HG02852 (cell line): Measurements from ENCODE around the gene CEP97.
"Not testable (repeated sequence)": the region's sequence is repeated elsewhere in the genome, so short reads cannot be mapped to it uniquely, and the experiment has no call there.

Experiments
- ATAC-seq: cut with Tn5 transposase; IDR thresholded peaks from one replicate; pipeline ENCODE4 v1.9.1; 2021; ENCODE audit warnings: mild to moderate bottlenecking, moderate library complexity; ENCODE audit not compliant: unreplicated experiment

The CEP97 gene

DNA sequence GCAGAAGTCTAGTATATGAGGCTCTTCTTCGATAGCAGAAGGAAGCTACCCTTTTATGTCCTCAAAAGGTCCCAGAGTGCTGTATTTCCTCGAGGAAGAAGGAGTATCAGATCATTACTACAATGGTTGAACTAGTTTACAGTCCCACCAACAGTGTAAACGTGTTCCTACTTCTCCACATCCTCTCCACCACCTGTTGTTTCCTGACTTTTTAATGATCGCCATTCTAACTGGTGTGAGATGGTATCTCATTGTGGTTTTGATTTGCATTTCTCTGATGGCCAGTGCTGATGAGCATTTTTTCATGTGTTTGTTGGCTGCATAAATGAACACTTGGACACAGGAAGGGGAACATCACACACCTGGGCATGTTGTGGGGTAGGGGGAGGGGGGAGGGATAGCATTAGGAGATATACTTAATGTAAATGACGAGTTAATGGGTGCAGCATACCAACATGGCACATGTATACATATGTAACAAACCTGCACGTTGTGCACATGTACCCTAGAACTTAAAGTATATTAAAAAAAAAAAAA is 53.4 kb downstream of the CEP97 start:
- ATAC-seq = not testable (repeated sequence)

DNA sequence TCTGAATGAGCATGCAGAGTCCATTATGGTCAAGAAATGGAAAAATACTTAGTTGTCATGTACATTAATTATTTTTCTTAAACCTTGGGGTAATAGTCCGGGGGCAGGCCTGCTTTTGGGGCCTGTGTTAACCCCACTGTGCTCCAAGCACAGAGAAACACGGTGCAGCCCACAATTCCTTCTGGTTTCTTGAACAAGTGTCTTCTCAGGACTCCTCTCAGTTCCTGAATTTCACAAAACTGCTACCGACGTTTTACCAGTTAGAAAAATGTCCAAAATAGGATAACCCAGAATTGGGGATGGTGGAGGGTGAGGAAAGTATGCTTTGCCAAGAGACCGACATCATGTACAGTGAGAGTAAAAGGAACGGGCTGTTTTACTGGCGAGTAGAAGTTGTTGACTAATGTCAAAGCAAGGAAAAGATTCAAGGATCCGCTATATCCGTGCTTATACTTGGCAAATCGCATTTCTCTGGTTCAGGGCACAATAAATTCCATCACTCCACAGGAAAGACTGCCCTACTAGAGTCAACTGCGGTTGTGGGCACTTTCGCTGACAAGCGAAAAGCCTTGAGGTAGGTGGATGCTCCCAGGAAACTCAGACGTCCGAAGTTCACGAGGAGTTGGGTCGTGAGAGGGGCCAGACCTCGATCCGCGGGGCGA is 54.1 kb downstream of the CEP97 start:
- no peak for ATAC-seq

DNA sequence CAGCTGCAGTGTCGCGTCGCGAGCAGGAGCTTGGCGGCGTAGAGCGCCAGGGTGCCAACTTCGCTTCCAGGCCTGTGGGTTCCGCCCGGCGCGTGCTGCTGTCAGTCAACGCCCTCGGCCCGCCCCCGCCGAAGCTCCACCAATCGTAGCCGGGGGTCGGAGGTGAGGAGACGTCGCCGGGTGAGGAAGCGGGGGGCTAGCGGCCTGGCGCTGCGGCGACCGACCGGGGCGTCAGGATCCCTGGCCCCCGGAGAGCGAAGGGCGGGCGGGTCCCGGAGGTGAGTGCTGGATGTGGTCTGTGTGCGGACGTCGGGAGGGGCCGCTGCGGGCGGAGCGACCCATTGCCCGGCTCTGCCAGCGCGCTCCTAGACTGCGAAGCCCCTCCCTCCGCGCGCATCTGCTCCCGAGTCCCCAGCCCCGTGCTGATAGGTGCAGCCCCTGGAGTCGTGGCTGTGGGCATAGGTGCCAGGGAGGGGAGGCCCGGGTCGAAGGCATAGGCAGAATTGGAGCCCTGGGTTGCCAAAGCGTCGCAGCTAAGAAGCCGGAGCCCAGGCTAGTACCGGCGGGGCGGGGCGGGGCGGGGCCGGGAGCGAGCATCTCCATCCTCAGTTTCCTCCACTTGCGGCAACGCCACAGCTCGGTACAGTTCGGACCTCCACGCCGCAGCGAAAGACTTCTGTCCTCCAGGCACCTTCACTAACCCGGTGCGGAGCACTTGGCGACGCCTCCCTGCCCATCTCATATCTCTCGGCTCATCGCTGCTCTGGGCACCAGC is 54.8 kb downstream of the CEP97 start, which contains the start of gene NXPE3:
Gene NXPE3, plus strand, starts transcription at position 165 of the 775 bp plus-strand sequence. CDS start 6,386 bp downstream, outside the sequence.
- peak; percentile 92 for ATAC-seq

DNA sequence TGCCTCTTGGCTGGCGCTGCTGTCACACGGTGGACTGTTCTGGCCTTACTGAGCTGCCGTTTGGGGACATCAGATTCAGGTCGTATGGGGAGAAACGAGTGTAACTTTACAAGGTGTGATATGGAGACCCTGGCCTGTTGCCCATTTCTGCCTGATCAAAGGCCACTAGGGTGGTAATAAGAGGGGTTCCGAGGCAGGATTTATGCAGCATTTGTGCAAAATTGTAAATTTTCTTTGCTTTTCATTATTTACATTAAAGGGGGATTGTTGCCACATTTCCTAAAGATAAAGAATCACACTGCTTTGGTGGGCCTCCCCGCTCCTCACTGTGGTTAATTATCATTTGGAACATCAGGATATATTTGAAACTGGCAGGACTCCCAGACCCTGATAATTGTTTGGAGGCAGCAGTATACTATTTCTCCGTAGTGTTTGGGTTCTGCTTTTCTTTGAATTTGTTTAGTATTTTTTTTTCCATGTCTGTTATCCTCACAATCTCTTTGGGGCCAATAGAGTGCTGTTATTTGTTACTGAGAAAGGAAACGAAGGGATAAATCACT is 55.5 kb downstream of the CEP97 start:
- no peak for ATAC-seq

DNA sequence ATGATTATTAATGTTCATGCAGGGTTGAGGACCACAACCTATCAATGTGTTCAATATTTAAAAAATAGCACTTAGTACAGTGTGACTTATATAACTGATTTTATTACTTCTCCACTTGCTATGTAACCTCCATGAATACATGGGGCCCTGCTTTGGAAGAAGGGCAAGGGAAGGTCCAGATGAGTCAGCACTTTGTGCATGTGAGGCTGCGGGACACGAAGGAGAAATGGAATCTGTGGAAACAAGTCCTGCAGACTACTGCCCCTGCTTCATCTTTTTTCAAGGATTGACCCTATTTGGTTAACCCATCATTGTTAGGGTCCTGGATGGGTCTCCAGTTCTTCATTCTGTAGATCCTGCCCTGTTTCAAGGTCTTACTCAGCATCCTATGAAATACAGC is 56.2 kb downstream of the CEP97 start:
- ATAC-seq = no peak

DNA sequence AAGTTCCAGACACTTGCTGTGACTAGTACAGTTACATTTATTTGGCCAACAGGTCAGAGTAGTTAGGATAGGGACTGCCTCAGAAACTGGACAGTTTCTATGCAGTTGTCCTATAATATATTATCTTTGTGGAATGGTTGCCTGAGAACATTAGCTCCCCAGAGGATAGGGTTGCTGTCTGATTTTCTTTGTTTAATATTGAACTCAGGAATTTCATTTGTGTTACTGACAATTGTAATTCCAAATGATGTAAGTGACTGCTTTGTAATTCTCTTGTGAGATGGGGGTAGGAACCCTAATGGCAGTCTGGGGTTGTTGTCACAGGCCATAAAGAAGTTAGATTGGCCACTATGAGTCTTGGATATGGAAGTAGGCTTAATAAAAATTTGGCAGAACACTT is 56.8 kb downstream of the CEP97 start:
- no peak for ATAC-seq

DNA sequence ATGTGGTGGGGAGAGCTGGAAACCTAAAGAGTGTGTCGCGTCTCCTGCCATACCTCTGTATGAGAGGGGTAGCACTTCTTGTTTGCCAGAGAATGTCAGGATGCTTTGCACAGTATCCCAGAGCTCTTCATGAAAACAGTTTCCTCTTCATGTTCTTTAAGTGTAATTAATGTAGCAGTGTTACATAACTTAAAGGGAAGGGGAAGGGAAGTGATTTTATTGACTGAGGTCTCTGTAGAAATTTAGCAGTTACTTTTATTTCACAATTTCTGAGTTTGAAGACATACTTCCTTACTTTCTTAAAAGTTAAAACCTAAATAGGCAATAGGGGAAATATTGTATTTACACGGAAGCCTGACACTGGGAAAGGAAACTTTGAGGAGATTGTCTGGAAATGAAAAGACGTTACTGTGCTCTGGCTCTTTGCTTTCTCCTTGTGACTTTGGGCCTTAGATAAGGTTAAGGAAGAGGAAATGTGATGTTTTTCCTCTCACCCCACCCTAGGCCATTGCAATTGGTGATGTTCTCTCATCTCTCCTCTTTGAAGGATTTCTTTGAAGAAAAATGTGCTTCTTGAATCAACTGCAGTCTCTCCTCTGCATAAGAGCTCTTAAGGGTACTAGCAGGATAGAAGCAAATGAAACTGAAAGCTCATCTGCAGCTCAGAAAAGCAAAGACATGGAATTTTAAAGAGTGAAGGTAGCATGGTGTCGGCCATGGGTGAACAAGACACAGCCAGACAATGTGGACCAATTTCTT is 60.6 kb downstream of the CEP97 start:
- no peak for ATAC-seq

DNA sequence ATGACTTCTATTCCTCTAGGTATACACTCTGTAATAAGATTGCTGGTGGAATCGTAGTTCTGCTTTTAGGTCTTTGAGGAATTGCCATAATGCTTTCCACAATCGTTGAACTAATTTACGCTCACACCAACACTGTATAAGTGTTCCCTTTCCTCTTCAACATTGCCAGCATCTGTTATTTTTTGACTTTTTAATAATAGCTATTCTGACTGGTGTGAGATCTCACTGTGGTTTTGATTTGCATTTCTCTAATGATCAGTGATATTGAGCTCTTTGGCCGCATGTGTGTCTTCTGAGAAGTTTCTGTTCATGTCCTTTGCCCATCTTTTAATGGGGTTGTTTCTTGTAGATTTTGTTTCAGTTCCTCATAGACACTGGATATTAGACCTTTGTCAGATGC is 67.4 kb downstream of the CEP97 start:
- peak; percentile 98 for ATAC-seq

DNA sequence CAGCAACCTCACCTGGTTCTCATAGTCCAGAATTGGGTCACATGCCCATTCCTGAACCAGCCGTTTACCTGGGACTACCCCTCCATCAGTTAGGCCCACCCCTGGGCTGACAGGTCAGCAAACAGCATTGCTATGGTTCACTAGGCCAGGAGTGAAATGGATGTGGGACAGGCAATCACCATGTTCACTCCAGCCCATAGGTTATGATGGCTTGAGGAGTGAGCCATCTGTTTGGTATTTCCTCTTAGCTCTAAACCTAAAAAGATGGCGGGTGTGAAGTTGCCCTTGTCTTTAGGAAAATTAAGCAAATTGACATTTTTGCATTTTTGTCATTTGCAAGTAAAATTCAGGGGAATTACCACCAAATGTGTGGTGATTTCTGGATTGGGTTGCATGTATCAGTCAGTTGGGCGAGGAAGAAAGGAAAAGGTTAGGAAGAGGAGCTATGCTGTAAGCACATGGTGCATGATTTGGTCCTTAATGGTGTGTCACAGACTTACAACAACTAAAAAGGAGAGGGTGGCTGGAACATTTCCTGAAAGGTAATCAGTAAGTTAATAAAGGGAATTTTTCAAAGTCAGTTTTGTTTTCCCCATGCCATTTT is 71.8 kb downstream of the CEP97 start:
- ATAC-seq = no peak

DNA sequence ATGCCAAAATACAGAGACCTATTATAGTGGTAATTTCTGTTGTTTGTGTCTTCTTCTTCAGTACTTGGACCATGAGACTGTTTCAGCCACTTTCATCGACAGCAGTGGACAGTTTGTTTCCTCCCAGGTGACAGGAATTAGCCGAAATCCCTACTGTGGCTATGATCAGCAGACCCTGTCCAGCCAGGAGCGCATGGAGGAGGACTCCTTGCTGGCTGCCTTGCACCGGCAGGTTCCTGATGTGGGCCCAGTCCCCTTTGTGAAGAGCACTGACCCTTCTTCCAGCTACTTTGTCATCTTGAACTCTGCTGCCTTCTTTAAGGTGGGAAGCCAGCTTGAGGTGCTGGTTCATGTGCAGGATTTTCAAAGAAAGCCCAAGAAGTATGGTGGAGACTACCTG is 76.8 kb downstream of the CEP97 start:
- ATAC-seq = no peak

DNA sequence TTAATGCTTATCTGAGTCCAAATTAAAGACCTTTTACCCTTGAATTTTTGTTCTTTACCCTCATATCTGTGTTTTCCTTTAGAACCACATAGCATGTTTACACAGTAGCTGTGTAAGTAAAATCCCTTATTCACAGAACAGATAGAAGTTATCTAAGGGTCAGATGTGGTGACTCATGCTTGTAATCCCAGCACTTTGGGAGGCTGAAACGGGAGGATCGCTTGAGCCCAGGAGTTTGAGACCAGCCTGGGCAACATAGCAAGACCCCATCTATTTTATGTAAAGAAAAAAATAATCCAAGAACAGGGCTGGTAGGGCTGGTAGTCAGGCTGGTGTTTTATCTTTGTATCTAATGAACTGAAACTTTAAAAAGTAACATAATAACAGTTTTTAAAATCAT is 77.8 kb downstream of the CEP97 start:
- ATAC-seq = no peak

DNA sequence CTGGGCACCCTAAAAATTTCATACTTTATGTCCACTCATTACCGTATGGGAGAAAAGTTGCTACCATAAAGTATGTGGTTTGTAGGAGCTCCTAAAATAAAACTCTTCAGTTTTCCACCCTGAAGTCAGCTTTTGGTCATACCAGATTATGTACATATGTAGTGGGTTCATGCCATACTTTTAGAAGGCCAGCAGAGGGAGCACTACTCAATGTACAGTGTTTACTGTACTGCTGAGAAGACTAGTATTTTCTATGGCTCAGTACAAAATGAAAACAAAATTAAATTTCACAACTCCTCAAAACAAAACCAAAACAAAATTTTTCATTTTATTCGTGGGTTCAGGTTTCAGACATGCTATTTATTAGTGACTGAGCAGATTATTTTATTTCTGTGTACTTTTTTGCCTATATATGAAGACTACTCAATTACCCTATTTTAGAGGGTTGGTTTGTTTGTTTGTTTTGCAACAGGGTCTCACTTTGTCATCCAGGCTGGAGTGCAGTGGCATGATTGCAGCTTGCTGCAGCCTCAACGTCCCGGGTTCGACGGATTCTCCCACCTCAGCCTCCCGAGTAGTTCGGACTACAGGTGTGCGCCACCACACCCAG is 78.9 kb downstream of the CEP97 start:
- ATAC-seq = peak; percentile 97

DNA sequence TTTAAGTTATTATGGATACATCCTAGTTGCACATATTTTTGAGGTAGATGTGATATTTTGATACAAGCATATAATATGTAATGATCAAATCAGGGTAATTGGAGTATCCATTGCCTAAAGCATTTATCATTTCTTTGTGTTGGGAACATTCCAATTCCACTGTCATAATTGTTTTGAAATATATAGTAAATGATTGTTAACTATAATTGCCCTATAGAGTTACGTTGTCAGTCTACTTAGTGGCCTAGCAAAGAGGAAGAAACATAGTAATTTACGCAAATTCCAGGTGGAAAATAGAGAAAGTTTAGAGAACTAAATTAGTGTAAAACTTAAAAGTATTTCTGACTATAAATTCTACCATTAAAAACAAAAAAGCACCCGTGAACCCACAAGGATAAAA is 79.5 kb downstream of the CEP97 start:
- ATAC-seq = no peak

DNA sequence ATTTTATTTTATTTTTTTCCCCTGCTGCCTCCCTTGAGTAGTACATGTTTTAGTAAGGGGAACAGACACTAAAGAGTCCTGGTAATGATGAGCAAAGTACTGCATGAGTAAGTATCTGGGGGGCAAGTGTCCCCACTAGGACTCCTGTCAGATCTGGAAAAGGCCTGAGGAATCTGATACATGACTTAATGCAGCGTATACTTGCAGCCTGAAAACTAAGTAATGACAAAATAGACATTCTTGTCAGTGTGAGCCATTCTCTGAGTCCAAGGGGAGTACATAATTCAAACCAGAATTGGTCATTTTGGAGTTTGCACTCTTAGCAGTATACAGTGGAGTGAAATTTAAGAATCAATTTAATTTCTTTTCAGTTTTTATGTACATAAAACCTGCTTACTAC is 82.1 kb downstream of the CEP97 start:
- no peak for ATAC-seq

DNA sequence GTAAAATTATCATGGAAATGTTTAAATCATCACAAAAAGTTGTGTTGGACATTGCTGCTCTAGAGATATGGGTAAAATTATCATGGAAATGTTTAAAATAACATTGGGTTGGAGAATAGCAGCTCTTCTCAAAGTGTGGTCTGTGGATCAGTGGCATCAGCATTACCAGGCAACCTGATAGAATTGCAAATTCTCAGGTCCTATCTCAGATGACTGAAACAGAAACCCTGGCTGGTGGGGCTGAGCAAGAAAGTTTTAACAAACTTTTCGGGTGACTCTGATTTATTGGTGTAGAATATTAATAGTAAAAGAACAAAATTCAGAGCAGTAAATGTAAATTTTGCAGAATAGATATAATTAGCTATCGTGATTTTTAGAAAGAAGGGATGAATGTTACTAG is 83.5 kb downstream of the CEP97 start:
- peak; percentile 68 for ATAC-seq

DNA sequence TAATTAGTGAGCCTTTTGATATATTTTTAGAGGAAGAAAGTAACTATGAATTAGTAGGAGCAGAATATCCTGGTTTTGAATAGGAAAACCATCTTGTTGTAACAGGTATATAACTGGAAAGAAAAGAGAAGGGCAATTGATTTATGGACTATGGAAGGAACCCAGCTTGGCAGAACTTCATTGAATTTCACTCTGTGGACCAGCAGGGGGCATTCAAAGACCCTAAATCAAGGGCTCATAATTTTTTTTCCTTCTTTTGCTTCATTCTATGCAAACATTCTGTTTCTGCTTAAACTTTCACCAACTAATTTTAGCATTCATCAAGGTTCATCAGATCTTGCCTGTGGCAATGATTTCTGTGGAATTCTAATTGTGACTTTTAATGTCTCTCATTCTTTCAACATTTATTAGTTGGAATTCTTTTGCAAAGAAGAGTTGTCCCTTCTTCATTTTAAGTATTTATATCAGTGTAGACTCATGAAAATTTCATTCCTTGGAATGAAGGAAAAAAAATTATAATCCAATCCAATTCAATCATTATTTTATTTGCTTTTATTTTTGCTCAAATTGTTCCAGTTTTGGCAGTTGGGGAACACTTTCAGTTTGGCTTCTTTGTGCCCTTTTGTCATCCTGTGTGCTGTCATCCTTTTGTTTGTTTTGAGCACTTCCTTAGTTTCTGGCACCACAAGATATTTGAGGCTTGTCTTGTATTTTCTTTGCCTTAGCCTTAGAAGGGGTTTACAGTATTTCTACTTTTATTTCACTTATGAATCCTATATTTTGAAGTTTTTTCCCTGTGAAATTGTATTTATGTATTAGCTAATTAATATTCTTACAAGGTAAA is 85.0 kb downstream of the CEP97 start:
- ATAC-seq = no peak

DNA sequence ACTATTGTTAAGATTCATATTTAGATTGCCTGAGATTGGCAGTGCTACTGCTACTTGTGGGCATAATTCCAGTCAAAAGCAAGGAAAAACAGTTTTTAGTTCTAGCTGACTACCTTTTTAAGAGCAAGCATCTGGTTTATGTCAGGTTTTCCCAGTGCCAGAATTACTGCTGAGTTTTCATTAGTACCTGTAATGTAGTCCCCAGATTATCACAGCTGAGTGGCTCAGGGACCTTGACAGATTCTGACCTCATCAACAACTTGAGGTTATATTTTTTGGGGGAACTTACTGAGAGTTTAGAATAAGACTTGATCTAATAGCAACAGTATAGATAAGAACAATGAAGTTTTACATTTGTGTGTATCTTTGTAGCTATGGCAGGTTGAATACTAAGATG is 85.6 kb downstream of the CEP97 start:
- no peak for ATAC-seq

DNA sequence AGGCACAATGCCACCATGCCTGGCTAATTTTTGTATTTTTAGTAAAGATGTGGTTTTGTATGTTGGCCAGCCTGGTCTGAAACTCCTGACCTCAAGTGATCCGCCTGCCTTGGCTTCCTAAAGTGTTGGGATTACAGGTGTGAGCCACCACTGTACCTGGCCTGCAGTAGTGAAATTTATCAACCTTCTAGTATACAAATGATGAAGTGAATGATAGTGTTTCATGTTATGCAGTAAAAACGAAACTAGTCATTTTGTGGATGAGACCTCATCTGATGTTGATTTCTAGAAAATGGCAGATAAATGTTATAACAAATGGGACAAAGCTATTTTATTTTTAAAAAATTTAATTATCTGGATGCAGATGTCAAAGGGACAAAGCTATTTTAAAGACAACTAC is 87.5 kb downstream of the CEP97 start:
- no peak for ATAC-seq

DNA sequence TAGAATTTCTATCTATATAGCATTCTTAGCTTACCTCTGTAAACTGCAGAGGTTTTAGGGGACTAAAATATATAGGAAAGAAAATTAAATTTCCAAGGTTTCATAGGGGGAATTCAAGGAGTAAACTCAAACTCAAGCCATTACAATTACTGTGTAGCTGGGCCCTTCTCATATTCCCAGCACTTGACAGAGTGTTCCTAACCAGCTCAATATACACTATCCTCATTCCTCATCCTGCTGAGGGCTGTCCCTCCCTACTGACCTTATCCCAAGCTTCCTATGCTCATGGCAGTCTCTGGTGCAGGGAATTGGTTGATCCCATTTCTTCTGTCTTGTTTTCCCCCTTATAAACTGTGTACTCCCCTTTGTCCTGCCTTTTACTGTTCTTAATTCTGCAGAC is 88.5 kb downstream of the CEP97 start:
- ATAC-seq = no peak
